ENCODE measurements around the gene DDX54.

Gene DDX54

GRCh38 chr12:113196990-113197389 lies 11.7 kb upstream of the DDX54 start:
- Histone ChIP-seq H3K9ac (ENCODE audit: low read depth, low read length, poor library complexity) (no peak overlapping the region), H2BK15ac (ENCODE audit: low read length) (no peak overlapping the region), H2BK120ac (ENCODE audit: low read depth, low read length) (no peak overlapping the region), H3K23ac (ENCODE audit: low read depth, low read length, poor library complexity) (no peak overlapping the region), H3K18ac (ENCODE audit: low read length) (no peak overlapping the region), H3K4ac (ENCODE audit: low read length) (no peak overlapping the region), H3K4me1 (ENCODE audit: control insufficient read depth in 2 of 2, insufficient read depth in 1 of 2, low read depth in 1 of 2, low read length in 2 of 2) (peaks cover 4 to 9% of the 10 kb centered on the region in 2 donors), H2BK5ac (ENCODE audit: low read length) (no peak overlapping the region), H2AFZ (ENCODE audit: low read length) (no peak overlapping the region), H4K8ac (ENCODE audit: low read depth, low read length) (no peak overlapping the region), H2AK5ac (ENCODE audit: low read depth, low read length) (no peak overlapping the region), H4K91ac (ENCODE audit: low read depth, low read length, poor library complexity) (no peak overlapping the region), H3K27ac (replicated peaks; ENCODE audit: low read length) (no peak overlapping the region), H3K4me2 (ENCODE audit: insufficient read depth, low read length, poor library complexity, severe bottlenecking) (no peak overlapping the region), H3K9me3 (replicated peaks in 1 of 2; ENCODE audit: control insufficient read depth in 2 of 2, insufficient read depth in 1 of 2, low read depth in 1 of 2, low read length in 2 of 2) (no peaks in the 10 kb centered on the region), H3K4me3 (ENCODE audit: low read length in 2 of 2) (no peak overlapping the region), H2BK12ac (ENCODE audit: low read length) (no peak overlapping the region), H3K14ac (ENCODE audit: low read length) (no peak overlapping the region), H3K27me3 (ENCODE audit: control insufficient read depth in 3 of 3, insufficient read depth in 3 of 3, low read depth in 1 of 3, low read length in 3 of 3) (no peaks in the 10 kb centered on the region), H3K79me1 (ENCODE audit: low read depth, low read length) (no peaks in the 10 kb centered on the region), H3K36me3 (replicated peaks in 1 of 2; ENCODE audit: control insufficient read depth in 2 of 2, insufficient read depth in 2 of 2, low read length in 2 of 2) (peaks cover 5 to 11% of the 10 kb centered on the region in 2 donors)
- DNase-seq (ENCODE audit: low spot score), result no peak
- WGBS, 2 donors (ENCODE audit: extremely low coverage in 2 of 2, insufficient read length in 2 of 2, insufficient replicate concordance in 1 of 2), result no CpG with 5 or more reads among the region's 4 CpGs

GRCh38 chr12:113196582-113196981 lies 11.3 kb upstream of the DDX54 start:
- Histone ChIP-seq H2BK12ac (ENCODE audit: low read length) (no peak overlapping the region), H3K27ac (replicated peaks; ENCODE audit: low read length) (no peak overlapping the region), H3K23ac (ENCODE audit: low read depth, low read length, poor library complexity) (no peak overlapping the region), H2BK5ac (ENCODE audit: low read length) (no peak overlapping the region), H3K36me3 (replicated peaks in 1 of 2; ENCODE audit: control insufficient read depth in 2 of 2, insufficient read depth in 2 of 2, low read length in 2 of 2) (peaks cover 8 to 14% of the 10 kb centered on the region in 2 donors), H3K4me3 (ENCODE audit: low read length in 2 of 2) (no peak overlapping the region), H3K4ac (ENCODE audit: low read length) (no peak overlapping the region), H2BK15ac (ENCODE audit: low read length) (no peak overlapping the region), H2AK5ac (ENCODE audit: low read depth, low read length) (no peak overlapping the region), H3K4me1 (ENCODE audit: control insufficient read depth in 2 of 2, insufficient read depth in 1 of 2, low read depth in 1 of 2, low read length in 2 of 2) (peaks cover 4 to 9% of the 10 kb centered on the region in 2 donors), H4K8ac (ENCODE audit: low read depth, low read length) (no peak overlapping the region), H3K9ac (ENCODE audit: low read depth, low read length, poor library complexity) (no peak overlapping the region), H3K79me1 (ENCODE audit: low read depth, low read length) (no peaks in the 10 kb centered on the region), H2BK120ac (ENCODE audit: low read depth, low read length) (no peak overlapping the region), H3K14ac (ENCODE audit: low read length) (no peak overlapping the region), H4K91ac (ENCODE audit: low read depth, low read length, poor library complexity) (no peak overlapping the region), H3K27me3 (ENCODE audit: control insufficient read depth in 3 of 3, insufficient read depth in 3 of 3, low read depth in 1 of 3, low read length in 3 of 3) (no peaks in the 10 kb centered on the region), H3K4me2 (ENCODE audit: insufficient read depth, low read length, poor library complexity, severe bottlenecking) (no peak overlapping the region), H3K18ac (ENCODE audit: low read length) (no peak overlapping the region), H2AFZ (ENCODE audit: low read length) (no peak overlapping the region), H3K9me3 (replicated peaks in 1 of 2; ENCODE audit: control insufficient read depth in 2 of 2, insufficient read depth in 1 of 2, low read depth in 1 of 2, low read length in 2 of 2) (no peaks in the 10 kb centered on the region)
- no CpG with 5 or more reads among the region's 7 CpGs for WGBS, 2 donors (ENCODE audit: extremely low coverage in 2 of 2, insufficient read length in 2 of 2, insufficient replicate concordance in 1 of 2)
- DNase-seq (ENCODE audit: low spot score), result no peak

GRCh38 chr12:113195598-113195997 lies 10.3 kb upstream of the DDX54 start:
- H2AFZ ChIP-seq (ENCODE audit: low read length), result no peak overlapping the region
- no peak overlapping the region for H2BK15ac ChIP-seq (ENCODE audit: low read length)
- no peak overlapping the region for H2BK12ac ChIP-seq (ENCODE audit: low read length)
- H3K36me3 ChIP-seq (replicated peaks in 1 of 2; ENCODE audit: control insufficient read depth in 2 of 2, insufficient read depth in 2 of 2, low read length in 2 of 2), result peaks cover 11 to 23% of the 10 kb centered on the region in 2 donors
- H3K27ac ChIP-seq (replicated peaks; ENCODE audit: low read length), result no peak overlapping the region
- H3K9me3 ChIP-seq (replicated peaks in 1 of 2; ENCODE audit: control insufficient read depth in 2 of 2, insufficient read depth in 1 of 2, low read depth in 1 of 2, low read length in 2 of 2), result no peaks in the 10 kb centered on the region
- no peak overlapping the region for H3K4me3 ChIP-seq (ENCODE audit: low read length in 2 of 2)
- H3K4me2 ChIP-seq (ENCODE audit: insufficient read depth, low read length, poor library complexity, severe bottlenecking), result no peak overlapping the region
- no peak overlapping the region for H3K9ac ChIP-seq (ENCODE audit: low read depth, low read length, poor library complexity)
- H2AK5ac ChIP-seq (ENCODE audit: low read depth, low read length), result no peak overlapping the region
- no peak overlapping the region for H3K14ac ChIP-seq (ENCODE audit: low read length)
- DNase-seq (ENCODE audit: low spot score), result no peak
- no CpG with 5 or more reads among the region's 13 CpGs for WGBS, 2 donors (ENCODE audit: extremely low coverage in 2 of 2, insufficient read length in 2 of 2, insufficient replicate concordance in 1 of 2)
- no peak overlapping the region for H2BK120ac ChIP-seq (ENCODE audit: low read depth, low read length)
- H3K18ac ChIP-seq (ENCODE audit: low read length), result no peak overlapping the region
- no peaks in the 10 kb centered on the region for H3K27me3 ChIP-seq (ENCODE audit: control insufficient read depth in 3 of 3, insufficient read depth in 3 of 3, low read depth in 1 of 3, low read length in 3 of 3)
- peaks cover 4 to 9% of the 10 kb centered on the region in 2 donors for H3K4me1 ChIP-seq (ENCODE audit: control insufficient read depth in 2 of 2, insufficient read depth in 1 of 2, low read depth in 1 of 2, low read length in 2 of 2)
- H3K79me1 ChIP-seq (ENCODE audit: low read depth, low read length), result no peaks in the 10 kb centered on the region
- H4K91ac ChIP-seq (ENCODE audit: low read depth, low read length, poor library complexity), result no peak overlapping the region
- H3K4ac ChIP-seq (ENCODE audit: low read length), result no peak overlapping the region
- H4K8ac ChIP-seq (ENCODE audit: low read depth, low read length), result no peak overlapping the region
- no peak overlapping the region for H2BK5ac ChIP-seq (ENCODE audit: low read length)
- H3K23ac ChIP-seq (ENCODE audit: low read depth, low read length, poor library complexity), result no peak overlapping the region

DNA sequence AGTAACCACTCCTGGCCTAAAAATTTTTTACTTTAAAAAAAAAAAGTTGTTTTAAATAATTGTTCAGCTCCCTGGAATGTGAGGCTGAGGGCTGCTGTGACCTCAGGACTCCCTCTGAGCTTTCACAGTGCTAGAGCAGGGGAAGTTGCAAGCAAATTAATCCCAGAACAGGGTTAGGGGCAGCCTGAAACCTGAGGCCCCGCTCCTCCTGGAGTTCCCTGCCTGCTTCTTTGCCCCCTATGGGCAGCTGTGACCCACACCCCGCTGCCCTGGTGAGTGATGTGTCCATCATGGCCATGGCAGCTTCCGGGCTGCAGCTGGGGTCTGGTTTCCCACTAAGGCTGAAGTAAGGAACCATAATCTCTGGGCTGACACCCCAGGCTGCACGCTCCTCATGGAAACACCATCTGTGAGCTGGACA lies 9.7 kb upstream of the DDX54 start:
- H3K14ac ChIP-seq (ENCODE audit: low read length), result no peak overlapping the region
- no peak overlapping the region for H3K9ac ChIP-seq (ENCODE audit: low read depth, low read length, poor library complexity)
- H4K8ac ChIP-seq (ENCODE audit: low read depth, low read length), result no peak overlapping the region
- no peak overlapping the region for H2BK120ac ChIP-seq (ENCODE audit: low read depth, low read length)
- no peaks in the 10 kb centered on the region for H3K79me1 ChIP-seq (ENCODE audit: low read depth, low read length)
- no peak overlapping the region for H3K4me3 ChIP-seq (ENCODE audit: low read length in 2 of 2)
- H3K4me2 ChIP-seq (ENCODE audit: insufficient read depth, low read length, poor library complexity, severe bottlenecking), result no peak overlapping the region
- no CpG with 5 or more reads among the region's 4 CpGs for WGBS, 2 donors (ENCODE audit: extremely low coverage in 2 of 2, insufficient read length in 2 of 2, insufficient replicate concordance in 1 of 2)
- H3K9me3 ChIP-seq (replicated peaks in 1 of 2; ENCODE audit: control insufficient read depth in 2 of 2, insufficient read depth in 1 of 2, low read depth in 1 of 2, low read length in 2 of 2), result no peaks in the 10 kb centered on the region
- no peak overlapping the region for H3K23ac ChIP-seq (ENCODE audit: low read depth, low read length, poor library complexity)
- H3K18ac ChIP-seq (ENCODE audit: low read length), result peak overlapping the region; percentile 19
- no peak overlapping the region for H3K27ac ChIP-seq (replicated peaks; ENCODE audit: low read length)
- peaks cover 4 to 9% of the 10 kb centered on the region in 2 donors for H3K4me1 ChIP-seq (ENCODE audit: control insufficient read depth in 2 of 2, insufficient read depth in 1 of 2, low read depth in 1 of 2, low read length in 2 of 2)
- DNase-seq (ENCODE audit: low spot score), result no peak
- H2BK15ac ChIP-seq (ENCODE audit: low read length), result no peak overlapping the region
- H2BK12ac ChIP-seq (ENCODE audit: low read length), result no peak overlapping the region
- H3K4ac ChIP-seq (ENCODE audit: low read length), result no peak overlapping the region
- peaks cover 13 to 23% of the 10 kb centered on the region in 2 donors for H3K36me3 ChIP-seq (replicated peaks in 1 of 2; ENCODE audit: control insufficient read depth in 2 of 2, insufficient read depth in 2 of 2, low read length in 2 of 2)
- H4K91ac ChIP-seq (ENCODE audit: low read depth, low read length, poor library complexity), result no peak overlapping the region
- no peaks in the 10 kb centered on the region for H3K27me3 ChIP-seq (ENCODE audit: control insufficient read depth in 3 of 3, insufficient read depth in 3 of 3, low read depth in 1 of 3, low read length in 3 of 3)
- H2AFZ ChIP-seq (ENCODE audit: low read length), result no peak overlapping the region
- no peak overlapping the region for H2AK5ac ChIP-seq (ENCODE audit: low read depth, low read length)
- H2BK5ac ChIP-seq (ENCODE audit: low read length), result no peak overlapping the region

Data from neuronal stem cell (in vitro differentiated cells).